ENCODE data around the gene FCMR.
"Not testable (repeated sequence)": the region's sequence is repeated elsewhere in the genome, so short reads cannot be mapped to it uniquely, and the experiment has no call there.

Gene FCMR

DNA sequence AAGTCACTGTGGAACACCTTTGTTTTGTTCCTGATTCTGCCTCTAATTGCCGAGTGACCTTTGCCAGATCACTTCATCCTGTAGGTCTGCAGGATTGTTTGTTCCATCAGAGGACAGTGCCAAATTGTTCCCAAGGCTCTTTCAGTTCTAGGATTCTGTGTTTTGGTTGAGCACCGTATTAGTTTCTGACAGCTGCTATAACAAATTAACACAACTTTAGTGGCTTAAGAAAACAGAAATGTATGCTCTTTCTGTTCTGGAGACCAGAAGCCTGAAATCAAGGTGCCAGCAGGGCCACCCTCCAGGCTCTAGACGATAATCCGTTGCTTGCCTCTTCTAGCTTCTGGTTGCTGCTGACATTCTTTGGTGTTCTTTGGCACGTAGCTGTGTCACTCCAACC, 27.9 kb upstream of the FCMR start:
- DNase-seq, result no peak

GRCh38 chr1:206949208-206949607, 27.5 kb upstream of the FCMR start:
- DNase-seq, result no peak

GRCh38 chr1:206947255-206947654, 25.5 kb upstream of the FCMR start:
- DNase-seq, result no peak

- DNase-seq, result no peak
Measured at GRCh38 chr1:206946261-206946660, 24.5 kb upstream of the FCMR start, which contains the start of gene PIGR. Gene PIGR (minus strand): TSS chr1:206946466. CDS start chr1:206940531, 5,935 bp downstream.

DNA sequence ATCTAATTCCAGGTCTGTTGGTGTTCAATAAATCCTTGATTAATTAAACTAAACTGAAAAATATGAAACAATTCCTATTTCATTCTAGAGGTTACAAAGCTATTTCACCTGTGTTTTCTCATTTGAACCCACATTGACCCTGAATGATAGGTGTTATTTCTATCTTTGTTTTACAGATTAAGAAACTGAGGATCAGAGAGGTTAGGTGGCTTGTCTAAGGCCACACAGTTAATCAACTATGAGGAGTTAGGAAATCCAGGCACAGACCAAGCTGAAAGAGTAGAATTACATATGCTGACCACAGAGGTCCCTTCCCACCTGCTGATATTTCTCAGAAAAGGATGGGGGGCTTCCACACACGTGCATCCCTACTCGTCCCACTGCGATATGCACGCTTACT, 24.0 kb upstream of the FCMR start:
- no peak for DNase-seq

GRCh38 chr1:206944703-206945102, 23.0 kb upstream of the FCMR start:
- no peak for DNase-seq

GRCh38 chr1:206941766-206942418, 20.2 kb upstream of the FCMR start:
- no peak for DNase-seq

DNA sequence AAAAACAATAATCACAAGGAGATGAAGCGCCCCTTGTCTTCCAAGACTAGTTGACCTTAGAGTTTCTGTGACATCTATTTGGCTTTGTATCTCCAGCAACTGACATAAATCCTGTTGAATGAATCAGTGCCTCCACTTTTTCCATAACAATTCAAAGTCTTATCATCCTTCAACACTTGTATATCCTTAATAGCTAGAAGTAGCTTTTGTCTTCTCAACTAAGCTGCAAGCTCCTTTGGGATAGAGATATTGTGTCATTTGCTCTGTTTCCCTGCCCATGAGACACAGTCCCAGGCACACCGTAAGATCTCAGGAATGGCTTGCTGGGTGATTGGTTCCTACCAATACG, 18.8 kb upstream of the FCMR start:
- no peak for DNase-seq

DNA sequence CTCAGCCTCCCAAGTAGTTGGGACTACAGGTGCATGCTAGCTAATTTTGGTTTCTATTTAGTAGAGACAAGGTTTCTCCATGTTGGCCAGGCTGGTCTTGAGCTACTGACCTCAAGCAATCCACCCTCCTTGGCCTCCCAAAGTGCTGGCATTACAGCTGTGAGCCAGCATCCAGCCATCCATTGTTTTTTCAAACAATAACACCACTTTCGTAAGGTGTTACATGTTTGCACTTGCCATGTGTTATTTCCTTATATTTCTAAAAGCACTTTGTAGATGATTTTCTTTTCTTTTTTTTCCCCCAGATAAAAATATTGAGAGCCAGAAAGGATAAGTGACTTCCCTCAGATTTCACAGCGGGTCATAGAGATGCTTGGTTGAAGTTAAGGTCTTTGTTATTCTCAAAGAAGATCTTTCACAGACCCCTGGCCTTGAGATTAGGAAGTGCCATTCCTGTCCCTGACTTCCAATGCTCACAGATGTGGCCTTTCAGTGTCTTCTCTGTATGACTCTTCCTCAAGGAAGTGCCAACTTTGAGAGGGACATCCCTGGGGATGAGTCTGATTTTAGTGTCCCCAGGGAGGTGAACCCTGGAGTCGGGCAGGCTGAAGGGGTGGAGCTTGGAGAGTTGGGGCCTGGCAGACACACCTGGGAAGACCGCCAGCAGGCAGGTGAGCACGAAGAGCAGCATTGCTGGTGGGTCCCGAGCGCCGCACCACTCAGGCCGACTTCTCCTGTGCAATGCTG, 18.3 kb upstream of the FCMR start:
- DNase-seq, result no peak

DNA sequence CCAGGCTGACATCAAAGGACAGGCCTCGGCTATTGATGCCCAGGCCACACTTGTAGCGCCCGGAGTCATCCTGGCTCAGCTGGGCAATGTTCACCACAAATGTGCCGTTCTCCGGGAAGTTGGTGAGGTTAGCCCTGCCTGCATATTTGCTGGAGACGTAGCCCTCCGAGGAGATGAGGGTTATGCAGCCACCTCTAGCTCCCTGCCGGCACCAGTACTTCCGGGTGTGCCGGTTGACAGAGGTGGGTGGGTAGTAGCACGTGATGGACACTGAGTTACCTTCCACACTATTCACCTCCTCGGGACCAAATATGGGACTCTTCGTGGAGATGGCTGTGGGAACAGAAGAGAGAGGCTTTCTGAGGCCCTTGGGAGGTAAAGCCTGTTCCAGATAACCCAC, 17.4 kb upstream of the FCMR start:
- no peak for DNase-seq

- DNase-seq, result no peak
Measured at GRCh38 chr1:206937425-206937824, 15.7 kb upstream of the FCMR start.

DNA sequence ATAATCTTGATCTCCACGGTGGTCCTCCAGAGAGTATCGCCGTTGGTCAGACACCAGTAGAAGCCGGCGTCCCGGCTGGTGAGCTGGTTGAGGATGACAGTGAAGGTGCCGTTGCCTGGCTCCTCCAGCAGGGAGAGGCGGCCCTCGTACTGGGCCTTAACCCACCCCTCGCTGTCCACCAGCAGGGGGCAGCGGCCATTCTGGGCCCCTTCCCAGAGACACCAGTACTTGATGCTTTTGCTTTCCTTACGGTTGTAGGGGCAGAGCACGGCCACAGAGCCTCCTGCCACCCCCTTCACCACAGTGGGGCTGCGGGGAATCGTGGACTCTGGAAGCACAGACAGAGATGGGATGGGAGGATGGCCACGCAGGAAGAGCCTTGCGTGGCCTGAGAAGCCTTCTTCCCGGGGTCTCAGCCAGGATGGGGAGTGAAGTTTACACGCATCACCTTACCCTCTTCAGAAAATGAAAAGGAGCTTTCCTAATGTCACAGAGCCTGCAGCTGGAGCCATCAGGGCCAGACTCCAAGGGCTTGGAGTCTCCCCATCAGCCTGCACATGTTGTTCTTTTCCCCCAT, 13.8 kb upstream of the FCMR start:
- no peak for DNase-seq

DNA sequence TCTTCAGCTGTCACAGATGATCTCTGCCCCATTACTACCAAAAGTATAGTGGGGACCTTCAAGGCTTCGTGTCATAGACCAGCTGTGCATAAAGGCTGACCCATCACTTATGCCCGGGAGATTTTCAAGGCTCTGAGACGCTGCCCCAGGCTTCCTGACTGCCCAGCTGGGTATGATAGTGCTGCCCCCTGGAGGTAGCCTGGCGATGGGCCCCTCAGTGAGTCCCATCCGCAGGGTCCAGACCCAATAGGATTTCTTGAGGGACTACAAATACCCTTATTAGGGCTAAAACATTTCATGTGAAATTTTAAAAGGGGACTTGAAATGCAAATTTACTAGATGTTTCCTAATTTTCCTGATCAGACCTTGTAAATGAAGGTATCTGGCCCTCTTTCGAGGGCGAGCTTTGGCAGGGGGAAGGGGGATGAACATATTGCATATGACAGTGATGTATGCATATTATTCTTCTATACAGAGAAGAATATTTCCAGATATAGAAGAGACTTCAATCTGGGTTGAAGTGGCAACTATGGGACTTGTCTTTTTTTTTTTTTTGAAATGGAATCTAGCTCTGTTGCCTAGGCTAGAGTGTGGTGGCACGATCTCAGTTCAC, 11.7 kb upstream of the FCMR start:
- no peak for DNase-seq

DNA sequence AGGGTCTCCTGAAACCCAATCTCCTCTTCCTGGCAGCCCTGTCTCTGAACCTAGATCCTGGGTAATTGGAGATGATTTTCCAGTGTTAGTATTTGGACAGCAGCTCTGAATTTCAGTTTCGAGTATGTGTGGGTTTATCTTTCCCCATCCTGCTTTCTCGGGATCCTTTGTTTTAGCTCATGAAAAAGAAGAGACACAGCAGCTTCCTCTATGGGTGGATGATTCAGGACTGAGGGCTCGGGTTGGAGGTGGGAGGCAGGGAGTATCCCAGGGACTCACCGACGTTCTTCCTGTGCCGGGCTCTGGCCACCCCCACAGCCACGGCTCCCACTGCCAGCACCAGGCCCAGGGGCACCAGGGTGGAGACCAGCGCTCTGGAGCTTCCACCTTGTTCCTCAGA, 10.4 kb upstream of the FCMR start:
- DNase-seq, result no peak

DNA sequence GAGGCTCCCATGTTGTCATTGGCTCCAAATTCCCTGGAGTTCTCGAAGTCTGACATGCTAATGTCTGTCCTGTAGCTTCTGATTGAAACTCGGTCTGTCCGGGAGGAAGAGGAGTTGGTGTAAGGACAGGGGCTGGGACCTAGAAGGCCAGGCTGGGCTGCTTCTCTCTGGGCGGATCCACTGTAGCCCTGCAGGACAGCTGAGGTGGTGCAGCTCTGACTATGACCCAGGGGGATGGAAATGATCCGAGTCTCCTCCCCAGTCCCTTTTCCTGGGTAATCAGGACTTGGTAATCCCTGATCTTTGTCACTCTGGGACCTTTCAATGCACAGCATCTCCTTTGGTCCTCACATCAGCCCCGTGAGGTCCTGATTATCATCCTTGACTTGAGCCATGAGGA, 10.0 kb upstream of the FCMR start:
- no peak for DNase-seq

DNA sequence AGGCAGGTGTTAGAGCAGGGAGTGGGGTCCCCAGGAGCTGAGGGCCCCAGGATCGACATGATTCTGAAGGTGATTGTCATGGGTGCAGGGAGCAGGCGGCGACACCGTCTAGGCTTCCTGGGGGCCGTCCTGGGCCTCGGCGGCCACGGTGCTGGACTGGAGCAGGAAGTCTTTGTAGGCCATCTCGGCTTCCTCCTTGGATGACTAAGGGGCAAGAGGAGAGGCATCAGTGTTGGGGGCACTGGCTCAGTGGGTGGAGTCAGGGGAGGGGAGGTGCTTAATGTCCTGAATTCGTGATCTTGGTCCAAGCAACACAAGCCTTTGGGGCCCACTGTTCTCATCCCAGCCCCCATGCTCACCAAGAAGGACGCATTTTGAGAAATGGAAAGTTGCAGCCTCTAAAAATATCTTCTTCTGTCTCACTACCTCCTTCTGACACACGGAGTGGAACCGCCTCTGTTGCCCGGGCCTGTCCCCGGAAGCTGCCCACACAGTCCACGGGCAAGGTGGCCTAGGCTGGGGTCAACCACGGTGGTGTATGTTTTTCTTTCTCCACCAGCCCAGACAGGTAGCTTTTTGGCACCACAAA, 8.6 kb upstream of the FCMR start:
- no peak for DNase-seq

GRCh38 chr1:206929524-206929923, 7.8 kb upstream of the FCMR start:
- no peak for DNase-seq

DNA sequence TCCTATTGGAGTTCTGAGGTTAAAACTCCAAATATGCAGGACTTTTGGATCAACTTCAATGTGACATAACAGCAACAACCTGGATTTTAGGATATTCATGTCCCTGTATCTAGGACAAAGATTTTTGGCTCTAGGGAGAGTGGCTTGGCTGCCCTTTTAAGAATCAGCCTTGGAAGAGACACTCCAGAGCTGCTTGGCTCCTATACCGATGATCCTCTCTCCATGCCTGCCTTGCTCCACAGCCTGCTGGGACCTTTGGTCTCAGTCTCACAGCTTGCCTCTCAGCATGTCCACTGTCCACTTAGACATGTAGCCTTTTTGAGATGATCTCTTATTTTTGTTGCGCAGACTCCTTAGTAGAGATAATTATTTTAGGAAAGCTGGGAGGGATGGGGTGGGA, 4.5 kb upstream of the FCMR start:
- DNase-seq, result no peak

DNA sequence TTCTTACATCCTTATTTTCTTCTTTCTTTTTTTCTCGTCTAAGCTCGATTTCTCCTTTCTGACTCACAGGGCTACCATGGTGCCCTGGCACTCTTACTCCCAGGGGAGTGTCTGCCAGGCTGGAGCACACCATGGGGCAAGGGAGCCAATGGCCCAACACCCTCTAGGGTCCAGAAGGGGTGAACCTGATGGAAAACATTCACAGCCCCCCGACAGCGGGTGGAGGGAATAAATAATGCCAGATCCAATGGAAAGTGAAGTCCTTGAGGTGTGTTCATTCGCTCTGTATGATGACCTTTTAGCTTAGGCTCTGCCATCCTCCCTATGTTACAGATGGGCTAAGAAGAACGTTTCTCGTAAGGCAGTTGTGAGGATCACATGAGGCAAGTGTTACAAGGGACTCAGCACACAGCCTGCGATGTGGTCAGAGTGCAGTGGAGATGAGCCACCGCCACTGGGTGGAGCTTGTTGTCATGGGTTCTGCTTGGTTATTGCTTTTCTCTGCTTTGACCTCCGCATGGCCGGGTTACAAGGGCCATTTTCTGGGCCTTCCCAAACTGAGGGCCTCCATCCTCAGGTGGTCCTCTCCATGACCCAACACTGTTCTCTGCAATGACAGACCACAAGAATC, 3.5 kb upstream of the FCMR start:
- no peak for DNase-seq

DNA sequence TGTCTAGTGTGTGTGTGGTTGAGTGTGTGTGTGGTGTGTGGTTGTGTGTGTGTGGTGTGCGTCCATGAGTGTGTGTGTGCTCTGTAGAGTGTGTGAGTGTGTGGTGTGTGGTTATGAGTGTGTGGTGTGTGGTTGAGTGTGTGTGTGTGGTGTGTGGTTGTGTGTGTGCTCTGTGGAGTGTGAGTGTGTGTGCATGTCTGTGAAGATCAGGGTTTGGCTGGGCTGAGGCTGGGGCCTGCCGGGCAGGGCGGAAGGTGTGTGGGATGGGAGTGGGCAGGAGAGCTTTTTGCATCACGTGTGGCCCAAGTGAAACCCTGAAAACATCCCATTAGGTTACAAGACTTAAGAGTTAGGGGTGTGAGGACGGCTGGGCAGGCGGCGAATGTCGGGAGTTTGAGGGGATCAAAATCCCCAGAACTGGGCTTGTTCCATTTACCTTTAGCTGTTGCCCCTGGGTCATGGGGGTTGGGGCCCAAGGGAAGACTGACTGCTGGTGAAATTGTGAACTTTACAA, 2.9 kb upstream of the FCMR start:
- DNase-seq, result no peak

GRCh38 chr1:206923961-206924557, 2.3 kb upstream of the FCMR start:
- DNase-seq, result not testable (repeated sequence)
